Bronchial epithelial cell (primary cell): ENCODE measurements around the gene HDAC10. TPM values are rescaled to one million over a fixed set of nuclear protein-coding genes. Genes with fewer than 3 reads are reported as not detected.
A peak's percentile ranks its signal among the peaks of the same experiment; 100 is the strongest.

Experiments
- DNase-seq: peaks from one replicate; pipeline ENCODE4 v3.0.0-alpha.2; 2010; ENCODE audit warnings: low read depth
- FAIRE-seq: peaks from 2 replicates; lab custom pipeline; 2011; peaks lifted over from hg19 to GRCh38; lab: Jason Lieb, UNC
- H3K27me3 ChIP-seq: 2 replicates; pipeline ENCODE4 v1.5.1; 2011; ENCODE audit warnings: low read length; ENCODE audit not compliant: control insufficient read depth, insufficient read depth
- H3K36me3 ChIP-seq: 2 replicates; pipeline ENCODE4 v1.5.1; 2011; ENCODE audit warnings: low read length; ENCODE audit not compliant: control insufficient read depth, insufficient read depth
- H3K4me3 ChIP-seq: 2 replicates; pipeline ENCODE4 v1.5.1; 2011; ENCODE audit warnings: mild to moderate bottlenecking, low read depth, low read length, control low read depth
- total RNA-seq: library from RNA; depleted of rRNA; stranded (reverse); fragments of >200 nt; gene quantifications from 2 replicates; pipeline ENCODE4 v1.2.1, GENCODE V29; 2014
- TF ChIP-seq, protein P1 (sequence below): IDR thresholded peaks from 2 replicates; pipeline ENCODE4 v1.5.1; 2011; ENCODE audit warnings: mild to moderate bottlenecking, moderate library complexity, low read length, control low read depth, inconsistent platforms; ENCODE audit not compliant: insufficient read depth, severe bottlenecking

Gene HDAC10
- total RNA-seq, 1 donor from 2014 or later: 9.7 TPM

DNA sequence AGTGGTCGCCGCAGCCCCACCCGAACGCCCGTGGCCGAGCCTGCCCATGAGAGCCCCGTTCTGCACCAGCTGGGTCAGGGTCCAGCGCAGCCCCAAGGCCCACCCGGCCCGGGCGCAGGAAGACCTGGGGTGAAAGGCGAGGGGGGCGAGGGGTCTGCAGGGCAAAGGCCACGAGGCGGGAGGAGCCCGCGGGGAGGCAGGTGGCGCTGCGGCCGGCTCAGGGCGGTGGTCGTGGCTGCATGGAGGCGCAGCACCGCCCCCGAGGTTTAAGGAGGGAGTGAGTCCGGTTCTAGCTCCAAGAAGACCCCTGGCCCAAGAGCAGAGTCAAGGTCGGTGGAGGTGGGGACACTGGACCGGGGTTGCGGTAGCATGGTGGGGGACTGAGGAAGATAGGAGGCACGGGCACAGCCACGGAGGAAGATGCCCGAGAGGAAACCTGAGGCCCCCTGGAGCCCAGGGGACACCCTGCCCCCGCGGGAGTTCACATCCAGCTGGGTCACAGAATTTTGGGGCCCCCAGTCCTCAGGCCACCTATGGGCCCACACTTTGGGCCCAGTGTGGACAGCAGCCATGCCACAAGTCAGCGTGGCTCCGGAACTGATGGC lies 514 bp upstream of the HDAC10 start:
- TF ChIP-seq, protein P1, sequence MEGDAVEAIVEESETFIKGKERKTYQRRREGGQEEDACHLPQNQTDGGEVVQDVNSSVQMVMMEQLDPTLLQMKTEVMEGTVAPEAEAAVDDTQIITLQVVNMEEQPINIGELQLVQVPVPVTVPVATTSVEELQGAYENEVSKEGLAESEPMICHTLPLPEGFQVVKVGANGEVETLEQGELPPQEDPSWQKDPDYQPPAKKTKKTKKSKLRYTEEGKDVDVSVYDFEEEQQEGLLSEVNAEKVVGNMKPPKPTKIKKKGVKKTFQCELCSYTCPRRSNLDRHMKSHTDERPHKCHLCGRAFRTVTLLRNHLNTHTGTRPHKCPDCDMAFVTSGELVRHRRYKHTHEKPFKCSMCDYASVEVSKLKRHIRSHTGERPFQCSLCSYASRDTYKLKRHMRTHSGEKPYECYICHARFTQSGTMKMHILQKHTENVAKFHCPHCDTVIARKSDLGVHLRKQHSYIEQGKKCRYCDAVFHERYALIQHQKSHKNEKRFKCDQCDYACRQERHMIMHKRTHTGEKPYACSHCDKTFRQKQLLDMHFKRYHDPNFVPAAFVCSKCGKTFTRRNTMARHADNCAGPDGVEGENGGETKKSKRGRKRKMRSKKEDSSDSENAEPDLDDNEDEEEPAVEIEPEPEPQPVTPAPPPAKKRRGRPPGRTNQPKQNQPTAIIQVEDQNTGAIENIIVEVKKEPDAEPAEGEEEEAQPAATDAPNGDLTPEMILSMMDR: no peak
- Histone ChIP-seq H3K27me3 (no peaks in the 10 kb centered on the region), H3K36me3 (peaks cover 19% of the 10 kb centered on the region), H3K4me3 (peak overlapping the region; percentile 76)
- DNase-seq (no peak), FAIRE-seq (no peak)

DNA sequence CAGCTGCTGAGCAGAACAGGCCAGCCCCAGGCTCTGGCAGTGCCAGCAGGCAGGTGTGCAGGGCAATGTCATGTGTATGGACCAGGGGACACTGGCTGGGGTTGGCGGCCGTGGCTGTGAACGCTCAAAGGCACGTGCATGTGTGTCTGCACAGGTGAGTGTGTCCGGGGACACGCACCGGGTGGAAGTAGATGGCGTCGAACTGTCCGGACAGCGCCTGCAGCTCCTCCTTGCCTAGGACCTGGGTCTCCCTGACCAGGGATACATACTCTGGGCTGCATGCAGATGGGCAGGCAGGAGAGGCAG lies 863 bp downstream of the HDAC10 start:
- no peak for FAIRE-seq
- Histone ChIP-seq H3K36me3 (peaks cover 25% of the 10 kb centered on the region), H3K4me3 (peak overlapping the region; percentile 76), H3K27me3 (no peaks in the 10 kb centered on the region)
- TF ChIP-seq, protein P1: no peak
- DNase-seq: no peak

DNA sequence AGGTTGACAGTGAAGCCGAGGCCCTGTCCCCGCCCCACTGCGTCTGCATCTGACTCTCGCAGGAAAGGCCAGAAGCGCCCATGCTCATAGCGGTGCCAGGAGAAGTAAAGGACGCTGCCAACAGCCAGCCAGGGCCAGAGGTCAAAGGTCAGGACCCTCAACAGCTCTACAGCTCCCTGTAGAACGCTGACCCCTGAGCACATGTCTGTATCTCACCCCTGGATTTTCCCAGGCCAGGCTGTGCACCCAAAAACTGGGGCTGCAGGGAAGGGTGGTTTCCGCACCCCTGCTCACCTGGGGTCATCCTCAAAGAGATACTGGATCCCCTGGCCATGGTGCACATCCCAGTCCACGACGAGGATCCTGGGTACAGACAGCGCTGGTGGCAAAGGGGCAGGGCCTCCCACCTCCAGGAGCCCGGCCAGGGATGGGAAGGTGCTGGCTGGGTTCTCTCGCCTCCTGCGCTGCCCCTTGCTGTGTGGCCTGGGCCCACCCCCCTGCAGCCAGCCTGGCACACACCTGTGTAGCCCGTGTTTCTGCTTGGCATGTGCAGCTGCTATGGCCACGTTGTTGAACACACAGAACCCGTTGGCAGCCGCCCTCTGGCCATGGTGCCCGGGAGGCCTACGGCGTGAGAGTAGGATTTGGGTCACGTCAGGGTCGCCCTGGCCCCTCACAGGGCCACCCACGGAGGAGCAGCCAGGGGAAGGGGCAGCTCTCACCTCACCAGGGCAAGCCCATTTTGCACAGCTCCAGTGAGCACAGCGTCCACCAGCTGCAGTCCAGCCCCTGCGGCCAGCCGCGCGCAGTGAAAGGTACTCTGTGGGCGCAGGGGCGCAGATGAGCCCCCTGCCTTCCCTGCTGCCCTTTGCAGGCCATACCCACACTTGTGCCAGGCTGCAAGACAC lies 1.5 kb downstream of the HDAC10 start:
- no peaks in the 10 kb centered on the region for H3K27me3 ChIP-seq
- H3K4me3 ChIP-seq: no peak overlapping the region
- no peak for DNase-seq
- FAIRE-seq: no peak
- peaks cover 25% of the 10 kb centered on the region for H3K36me3 ChIP-seq
- TF ChIP-seq, protein P1: no peak

DNA sequence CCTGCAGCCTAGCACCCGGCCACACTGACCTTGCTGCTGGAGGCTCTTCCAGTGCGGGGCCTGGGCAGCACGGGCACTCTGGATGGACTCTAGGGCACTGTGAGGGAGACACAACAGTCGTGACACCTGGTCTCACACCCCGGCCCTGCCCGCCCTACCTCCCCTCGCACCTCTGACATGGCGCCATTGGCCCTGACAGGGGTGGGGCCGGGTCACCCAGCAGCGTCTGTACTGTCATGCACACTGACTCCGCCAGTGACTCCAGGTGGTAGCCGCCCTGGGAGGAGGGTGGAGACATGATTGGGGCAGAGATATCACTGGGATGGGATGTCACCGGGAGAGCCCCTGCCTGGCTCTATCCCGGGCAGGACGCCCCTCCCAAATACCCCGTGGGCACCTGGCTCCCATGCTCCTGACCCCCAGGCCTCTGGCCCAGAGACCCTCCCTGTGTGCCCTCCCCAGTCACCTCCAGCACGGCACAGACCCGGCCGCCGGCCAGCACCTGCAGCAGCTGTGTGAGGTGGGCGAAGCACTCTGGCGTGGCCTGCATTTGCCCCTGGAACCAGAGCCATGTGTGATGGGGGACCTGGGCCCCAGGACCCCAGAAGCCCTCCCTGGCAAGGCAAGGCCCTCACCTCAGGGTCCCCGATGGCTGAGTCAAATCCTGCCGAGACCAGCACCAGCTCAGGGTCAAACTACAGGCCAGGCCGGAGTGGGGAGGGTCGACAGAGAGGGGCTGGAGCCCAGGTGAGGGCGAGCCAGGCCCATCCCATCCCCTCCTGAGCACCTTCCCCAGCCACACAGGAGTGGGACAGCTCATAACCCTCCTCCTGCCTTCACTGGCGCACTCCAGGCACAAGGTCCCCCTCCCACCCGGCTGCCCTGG lies 2.6 kb downstream of the HDAC10 start:
- Histone ChIP-seq H3K36me3 (peaks cover 23% of the 10 kb centered on the region), H3K27me3 (no peaks in the 10 kb centered on the region), H3K4me3 (no peak overlapping the region)
- TF ChIP-seq, protein P1: no peak
- no peak for FAIRE-seq
- DNase-seq: no peak

DNA sequence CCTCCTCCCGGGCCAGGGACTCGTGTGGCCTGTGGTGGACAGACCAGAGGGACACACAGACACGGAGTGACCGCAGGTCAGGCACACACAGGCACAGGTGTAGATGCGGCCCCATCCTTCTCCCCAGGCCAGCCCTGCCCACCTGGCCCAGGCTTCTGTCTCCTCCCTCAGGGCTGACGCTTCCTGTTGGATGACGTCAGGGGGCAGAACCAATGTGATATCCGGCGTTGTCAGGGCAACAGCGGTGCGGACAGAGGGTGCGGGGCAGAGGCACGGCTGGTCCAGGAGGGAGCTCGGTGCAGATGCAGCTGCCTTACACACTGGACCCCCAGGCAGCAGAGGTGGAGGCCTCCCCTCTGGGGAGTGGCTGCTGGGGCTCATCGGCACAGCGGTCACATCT lies 3.3 kb downstream of the HDAC10 start:
- FAIRE-seq: no peak
- Histone ChIP-seq H3K27me3 (no peaks in the 10 kb centered on the region), H3K4me3 (no peak overlapping the region), H3K36me3 (peaks cover 22% of the 10 kb centered on the region)
- DNase-seq: peak; percentile 46
- TF ChIP-seq, protein P1: no peak
